HG03565 (cell line): Measurements from ENCODE around the gene HOXC11.

ENCODE experiments used
- ATAC-seq: cut with Tn5 transposase; IDR thresholded peaks from one replicate; pipeline ENCODE4 v1.9.1; 2021; ENCODE audit warnings: mild to moderate bottlenecking, moderate library complexity; ENCODE audit not compliant: unreplicated experiment

Gene HOXC11

DNA sequence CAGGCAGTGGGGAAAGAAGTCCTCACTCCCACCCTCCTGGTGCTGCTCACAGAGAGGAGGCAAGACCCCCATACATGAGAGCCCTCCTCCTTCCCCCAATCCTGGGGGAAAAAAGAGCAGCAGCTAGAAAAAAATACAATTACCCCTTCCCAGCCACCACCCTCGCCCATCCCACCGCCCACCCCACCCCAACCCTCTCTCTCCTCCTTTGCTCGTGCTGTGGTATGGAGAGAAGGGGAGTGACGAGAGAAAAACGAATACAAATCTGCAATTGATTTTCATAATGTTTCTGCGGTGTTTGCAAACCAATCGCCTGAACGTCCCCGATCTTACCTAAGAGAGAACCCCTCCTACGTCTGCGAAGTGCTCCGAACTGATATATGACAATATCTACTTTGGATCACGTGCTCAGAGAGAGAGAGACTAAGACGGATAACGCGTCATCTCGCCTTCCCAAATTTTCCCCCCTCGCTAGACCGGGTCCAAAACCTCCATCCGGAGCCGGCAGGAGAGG, at the start of gene HOXC11:
TSS of gene HOXC11 (plus strand) at position 405 of the 514 bp plus-strand sequence. CDS start 116 bp downstream, outside the sequence.
- no peak for ATAC-seq

DNA sequence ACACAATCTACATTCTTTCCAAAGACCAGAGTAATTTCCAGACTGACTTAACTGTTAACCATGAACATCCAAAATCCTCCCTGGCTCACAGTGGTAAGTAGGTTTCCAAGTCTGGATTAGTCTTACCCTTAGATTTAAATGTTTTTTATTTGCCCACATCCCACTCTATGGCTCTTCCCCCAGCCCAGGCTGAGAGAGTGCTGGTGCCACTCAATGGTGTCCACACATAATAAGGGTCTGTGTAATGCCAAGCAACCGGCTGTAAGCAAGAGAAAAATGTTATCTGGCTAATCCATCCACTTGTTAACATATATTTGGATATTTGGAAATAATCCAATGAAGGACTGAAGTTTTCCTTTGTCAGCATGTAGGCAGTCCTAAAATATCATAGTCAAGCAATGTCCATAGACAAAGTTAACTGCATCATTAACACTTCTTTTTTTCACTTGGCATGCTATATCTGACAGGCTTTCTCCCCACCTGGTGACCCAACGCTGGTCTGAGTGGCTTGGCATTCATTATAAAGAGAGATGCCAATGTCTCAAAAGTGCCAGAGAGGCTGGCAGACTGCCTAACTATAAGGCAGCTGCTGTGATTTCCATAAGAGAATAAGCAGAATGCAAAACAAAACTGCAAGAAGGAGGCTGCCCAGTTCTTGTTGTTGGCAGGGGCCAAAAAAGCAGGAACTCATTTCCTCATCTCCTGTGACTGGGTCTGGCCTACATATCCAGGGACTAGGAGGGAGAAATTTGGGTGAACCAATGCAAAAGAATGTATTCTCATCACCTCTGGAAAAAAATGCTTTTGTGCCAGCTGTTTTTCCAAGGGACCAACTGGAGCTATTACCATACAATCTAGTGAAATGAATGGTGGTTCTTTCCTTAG, 48.2 kb upstream of the HOXC11 start:
- no peak for ATAC-seq

DNA sequence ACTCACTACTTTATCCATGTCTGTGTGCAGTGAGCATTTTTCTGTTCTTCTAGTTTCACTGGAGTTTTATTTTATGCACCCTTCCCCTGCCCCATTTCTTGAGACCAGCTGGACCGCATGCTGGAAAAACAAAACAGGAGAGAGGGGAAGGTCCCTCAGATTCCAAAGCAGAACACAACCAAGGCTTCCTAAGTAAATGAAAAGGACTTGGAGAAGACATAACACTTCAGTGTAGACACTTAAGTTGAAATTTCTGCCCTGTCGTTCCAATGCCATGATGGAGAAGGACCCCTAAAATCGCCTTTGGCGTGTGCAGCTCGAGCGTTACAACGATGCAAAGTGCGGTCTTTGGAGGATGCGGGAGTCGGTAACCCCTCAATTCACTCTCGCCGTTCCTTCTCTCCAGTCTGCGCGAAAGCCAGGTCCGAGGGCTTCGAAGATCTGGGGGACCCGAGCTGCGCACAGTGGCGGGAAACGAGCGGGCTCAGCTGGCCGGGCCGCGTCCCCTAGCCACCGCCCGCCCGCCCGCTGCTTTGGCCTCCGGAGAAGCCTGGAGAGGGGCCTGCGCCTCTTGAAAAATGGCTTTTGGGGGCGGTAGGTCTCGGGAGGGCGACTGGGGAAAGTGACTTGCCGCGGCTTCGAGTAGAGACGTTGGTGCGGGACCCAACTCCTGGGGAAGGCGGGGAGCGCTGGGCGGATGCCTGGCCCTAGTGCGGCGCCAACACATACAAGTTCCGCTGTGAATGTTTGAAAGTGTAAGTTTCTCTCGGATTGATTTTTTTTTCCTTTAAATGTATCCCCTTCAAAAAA, 45.5 kb upstream of the HOXC11 start:
- no peak for ATAC-seq

DNA sequence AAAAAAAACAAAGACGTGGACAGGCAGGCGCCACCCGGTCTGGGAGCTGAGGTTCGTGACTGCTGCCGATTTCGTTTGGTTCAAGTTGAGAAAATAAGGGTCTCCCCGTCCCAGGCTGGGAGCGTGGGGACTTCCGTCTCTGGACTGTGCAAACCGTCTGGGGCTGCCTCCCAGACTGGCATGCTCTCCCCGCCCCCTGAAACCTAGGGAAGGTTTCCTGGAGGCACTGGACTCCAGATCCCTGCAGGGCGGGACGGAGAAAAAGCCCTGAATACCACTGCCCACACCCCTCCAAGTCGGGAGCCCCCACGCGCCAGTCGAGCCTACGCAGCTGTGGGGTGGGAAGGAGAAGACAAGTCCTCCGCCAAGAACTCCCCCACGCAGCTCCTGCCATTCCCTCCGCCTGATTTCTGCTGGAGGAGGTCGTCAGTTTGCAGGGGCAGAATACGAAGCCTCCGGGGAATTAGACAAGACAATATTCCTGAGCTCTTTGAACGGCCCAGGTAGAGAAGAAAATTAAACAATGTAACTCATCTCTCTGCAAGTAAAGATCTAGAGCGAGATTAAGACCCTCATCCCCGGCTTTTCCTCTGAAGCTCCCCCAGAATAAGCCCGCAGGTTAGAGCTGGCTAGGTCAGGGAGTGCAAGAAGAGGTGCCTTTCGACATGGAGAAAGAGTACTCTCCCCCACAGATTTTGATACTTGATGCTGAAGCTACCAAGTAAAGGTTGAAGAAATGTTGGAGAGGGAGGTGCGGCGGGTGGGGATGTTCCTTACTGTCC, 44.7 kb upstream of the HOXC11 start:
- no peak for ATAC-seq

DNA sequence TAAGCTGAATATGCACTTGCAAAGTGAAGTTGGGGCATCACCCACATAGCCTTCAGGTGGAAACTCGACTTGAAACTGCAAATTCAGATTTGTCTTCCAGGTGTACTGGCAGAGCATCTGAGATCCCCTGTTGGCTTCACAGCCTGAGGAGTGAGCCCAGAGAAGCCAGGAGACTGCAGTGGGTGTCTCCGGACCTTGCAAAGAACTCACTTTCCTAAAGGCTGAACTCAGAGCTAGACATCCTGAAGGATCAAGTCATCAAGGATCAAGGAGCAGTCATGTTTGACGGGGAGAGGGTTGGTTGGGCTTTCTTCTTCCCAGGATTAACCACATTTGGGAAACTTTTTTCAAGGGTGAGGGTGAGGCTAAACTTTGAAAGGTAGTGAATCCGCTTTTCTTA, 43.4 kb upstream of the HOXC11 start:
- no peak for ATAC-seq

DNA sequence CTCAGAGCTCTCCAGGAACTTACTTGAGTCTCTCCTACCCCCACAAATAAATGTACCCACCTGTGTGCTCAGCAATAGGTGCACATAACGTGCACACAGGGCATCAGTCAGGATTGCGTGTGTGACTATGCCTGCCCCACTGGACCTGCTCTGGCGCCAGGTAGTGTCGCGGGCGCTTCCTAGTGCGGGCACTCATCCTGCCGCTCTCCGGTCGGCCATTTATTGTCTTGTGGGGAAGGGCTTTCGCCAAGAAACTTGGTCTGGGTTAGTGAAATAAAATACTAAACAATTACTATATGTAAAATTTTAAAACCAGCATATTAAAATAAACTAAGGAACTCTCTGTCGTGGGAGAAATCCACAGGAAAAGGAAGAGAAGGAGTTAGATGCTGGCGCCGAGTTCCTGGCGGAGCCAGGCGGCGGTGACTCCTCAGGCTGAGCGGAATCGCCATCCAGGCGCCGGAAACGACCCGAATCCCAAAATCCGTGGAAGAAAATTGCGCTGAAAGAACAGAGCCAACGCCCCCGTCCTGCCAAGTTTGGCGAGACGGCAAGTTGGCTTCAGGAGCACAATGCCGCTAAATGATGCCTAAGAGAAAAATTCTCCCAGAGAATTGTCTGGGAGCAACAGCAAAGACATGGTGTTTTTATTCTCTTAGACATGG, 42.2 kb upstream of the HOXC11 start:
- ATAC-seq: no peak

DNA sequence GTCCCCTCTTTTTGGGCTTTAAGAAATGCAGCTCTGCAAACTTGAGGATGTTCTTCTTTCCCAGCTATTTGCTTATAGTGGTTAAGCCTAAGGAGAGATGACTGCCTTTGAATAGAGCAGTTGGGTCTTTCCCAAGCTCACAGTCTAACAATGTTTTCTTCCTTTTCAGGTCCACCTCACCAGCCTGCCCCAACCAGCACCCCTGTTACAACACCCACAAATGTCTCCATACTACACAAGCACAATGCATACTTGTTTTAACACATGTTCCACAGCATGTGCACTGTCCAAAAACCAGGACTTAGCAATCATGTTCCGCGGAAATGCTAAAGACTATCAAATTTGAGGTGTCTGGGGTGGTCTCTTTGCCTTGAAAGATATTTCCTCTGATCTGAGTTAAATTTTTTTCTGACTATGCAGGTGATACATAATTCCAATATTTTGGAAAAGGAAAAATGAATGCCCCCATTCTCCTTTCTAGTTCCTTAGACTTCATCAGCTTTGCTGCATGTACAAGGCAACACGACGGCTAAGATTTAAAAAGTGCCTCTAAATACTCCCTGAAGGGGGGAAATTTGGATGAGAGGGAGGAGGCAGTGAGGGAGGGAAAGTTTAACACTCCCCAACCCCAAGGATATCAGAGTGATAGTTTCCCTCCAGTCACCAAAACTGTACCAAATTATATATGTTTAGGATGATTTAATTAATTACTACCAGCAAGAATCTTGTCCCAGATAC, 40.9 kb upstream of the HOXC11 start:
- ATAC-seq: no peak

DNA sequence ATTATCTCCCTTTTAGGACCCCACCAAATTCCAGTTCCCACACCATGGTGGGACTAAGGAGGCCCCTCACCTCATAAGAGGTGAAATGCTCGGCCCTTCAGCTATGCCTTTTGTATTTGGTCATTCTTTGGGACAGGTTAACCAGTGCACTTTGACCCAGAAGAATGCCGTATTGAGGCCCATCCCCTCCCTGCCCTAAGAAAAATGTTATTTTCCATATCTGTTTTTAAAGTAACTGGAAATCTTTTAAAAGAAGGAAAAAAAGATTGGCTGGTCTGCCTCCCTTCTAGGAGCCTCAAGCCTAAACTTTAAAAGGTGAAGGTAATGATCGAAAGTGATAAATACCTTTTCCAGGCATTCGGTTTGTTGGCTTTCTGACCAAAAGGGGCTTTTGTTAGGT, 40.0 kb upstream of the HOXC11 start:
- ATAC-seq: no peak

DNA sequence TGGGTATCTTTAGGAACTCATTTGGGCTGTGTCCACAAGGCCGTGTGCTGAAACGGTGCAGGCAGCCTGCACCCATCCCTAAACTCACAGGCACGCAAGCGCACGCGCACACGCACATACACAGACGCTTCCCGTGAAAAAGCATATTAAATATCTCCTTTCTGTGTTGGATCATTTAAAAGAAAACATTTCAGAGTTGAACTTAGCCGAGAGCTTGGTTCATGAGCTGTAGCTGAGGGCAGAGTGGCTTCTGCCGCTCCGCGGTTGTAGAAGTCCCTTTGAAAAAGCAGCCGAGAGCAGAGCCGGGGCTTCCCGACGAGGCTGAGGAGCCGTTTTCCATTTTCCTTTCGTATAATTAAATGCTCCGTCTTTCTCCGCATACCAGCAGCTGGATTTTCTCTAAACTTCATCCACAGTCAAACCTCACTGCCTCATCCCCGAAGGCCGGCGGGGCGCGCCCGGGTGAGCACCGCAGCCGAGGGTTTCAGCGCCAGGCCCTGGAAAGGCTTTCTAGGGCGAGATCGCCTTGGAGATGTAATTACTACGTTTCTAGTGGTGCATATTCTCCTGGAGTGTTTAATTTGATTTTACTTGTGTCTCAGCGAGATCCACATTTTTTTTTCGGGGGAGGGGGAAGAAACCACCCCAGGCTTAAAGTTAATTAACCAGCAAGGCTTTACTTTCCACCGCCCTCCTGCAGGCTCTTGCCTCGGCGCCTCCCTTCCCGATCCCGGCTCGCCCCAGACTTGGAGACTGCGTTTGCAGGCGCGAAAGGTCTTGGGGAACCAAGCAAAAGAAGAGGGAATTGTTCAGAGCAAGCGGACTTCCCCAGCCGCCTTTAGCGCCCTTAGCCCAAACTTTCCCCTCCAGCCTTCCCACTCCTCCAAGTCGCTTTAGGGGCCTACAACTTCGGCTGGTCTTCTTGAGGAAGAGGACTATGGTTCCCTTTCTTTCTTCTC, 37.3 kb upstream of the HOXC11 start:
- no peak for ATAC-seq

DNA sequence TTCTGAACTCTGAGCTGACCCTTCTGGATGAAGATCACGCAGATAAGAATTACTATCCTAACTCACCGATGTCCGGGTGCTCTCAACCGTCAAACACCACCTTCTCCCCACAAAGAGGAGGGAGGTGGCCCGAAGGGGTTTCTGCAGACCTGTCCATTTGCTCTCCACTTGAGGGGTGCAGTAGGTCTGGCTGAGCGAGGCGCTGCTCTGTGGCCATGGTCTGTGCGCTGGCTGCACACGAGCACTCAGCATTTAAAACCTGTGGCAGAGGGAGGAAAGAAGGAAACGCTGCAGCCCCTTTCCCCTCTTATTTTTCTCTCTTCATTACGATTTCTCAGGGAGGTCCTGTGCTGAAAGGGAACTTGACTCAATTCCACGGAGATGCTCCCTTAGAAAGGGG, 35.8 kb upstream of the HOXC11 start:
- ATAC-seq: no peak

DNA sequence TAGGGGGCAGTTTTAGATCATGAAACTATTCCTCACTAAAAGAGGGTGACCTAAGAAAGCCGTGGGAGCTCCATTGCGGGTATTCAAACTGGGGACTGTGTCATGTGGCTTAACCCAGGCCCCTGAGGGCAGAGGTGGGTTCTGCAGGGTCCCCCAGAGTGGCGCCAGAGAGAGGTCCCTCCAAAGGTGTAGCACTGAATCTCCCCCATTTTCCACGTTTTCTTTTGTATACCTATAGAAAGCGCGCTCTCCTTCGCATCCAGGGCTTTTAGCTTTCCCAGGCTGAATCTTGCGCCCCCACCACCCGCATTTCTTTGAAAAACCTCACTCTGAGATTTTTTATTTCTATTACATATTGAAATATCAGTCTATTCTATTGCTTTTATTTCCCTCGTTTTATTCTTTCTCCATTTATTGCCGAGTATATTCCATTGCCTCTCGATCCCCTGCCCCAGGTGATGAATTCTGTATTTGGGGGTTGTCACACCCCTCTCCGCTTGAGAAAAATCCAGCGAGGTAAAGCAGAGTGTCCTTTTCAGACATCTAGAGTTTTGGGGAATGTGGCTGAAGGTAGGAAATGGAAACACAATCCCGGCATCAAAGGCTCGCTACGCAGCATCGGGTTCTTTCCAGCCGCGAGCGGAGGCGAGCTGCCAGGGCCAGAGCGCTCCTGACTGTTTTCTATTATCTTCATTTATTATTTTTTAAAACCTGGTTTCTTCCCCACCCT, 35.2 kb upstream of the HOXC11 start:
- ATAC-seq: no peak

DNA sequence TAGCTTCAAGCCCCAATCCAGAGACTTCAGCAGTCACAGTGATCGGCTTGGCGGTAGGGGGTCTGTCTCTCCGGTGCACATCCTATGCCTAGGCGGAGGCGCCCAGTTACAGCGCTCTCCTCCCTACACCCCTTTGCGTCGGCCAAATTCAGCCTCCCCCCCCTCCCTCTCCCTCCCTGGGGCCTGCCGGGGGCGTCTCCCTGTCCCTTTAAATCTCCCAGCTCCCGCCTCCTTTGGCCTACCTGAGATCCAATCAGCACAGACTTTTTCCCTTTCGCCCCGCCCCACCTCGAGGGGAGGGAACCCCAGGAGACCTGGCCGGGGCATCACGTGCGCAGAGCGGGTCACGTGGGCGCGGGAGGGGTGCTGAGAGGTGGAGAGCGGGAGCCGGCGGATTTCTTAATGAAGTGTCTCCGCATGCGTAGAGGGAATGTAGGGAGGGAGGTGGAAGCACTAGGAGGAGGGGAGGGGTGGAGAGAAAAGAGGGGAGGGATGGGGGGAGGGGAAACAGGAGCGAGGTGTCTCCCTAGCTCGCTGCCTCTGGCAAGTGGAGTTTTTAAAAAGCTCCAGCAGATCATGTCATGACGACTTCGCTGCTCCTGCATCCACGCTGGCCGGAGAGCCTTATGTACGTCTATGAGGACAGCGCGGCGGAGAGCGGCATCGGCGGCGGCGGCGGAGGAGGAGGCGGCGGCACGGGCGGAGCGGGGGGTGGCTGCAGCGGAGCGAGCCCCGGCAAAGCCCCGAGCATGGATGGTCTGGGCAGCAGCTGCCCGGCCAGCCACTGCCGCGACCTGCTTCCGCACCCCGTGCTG, 34.4 kb upstream of the HOXC11 start, which contains the start of gene HOXC13:
TSS of gene HOXC13 (plus strand) at position 506 of the 815 bp plus-strand sequence. CDS start at position 582, 76 bp downstream.
- ATAC-seq: no peak

DNA sequence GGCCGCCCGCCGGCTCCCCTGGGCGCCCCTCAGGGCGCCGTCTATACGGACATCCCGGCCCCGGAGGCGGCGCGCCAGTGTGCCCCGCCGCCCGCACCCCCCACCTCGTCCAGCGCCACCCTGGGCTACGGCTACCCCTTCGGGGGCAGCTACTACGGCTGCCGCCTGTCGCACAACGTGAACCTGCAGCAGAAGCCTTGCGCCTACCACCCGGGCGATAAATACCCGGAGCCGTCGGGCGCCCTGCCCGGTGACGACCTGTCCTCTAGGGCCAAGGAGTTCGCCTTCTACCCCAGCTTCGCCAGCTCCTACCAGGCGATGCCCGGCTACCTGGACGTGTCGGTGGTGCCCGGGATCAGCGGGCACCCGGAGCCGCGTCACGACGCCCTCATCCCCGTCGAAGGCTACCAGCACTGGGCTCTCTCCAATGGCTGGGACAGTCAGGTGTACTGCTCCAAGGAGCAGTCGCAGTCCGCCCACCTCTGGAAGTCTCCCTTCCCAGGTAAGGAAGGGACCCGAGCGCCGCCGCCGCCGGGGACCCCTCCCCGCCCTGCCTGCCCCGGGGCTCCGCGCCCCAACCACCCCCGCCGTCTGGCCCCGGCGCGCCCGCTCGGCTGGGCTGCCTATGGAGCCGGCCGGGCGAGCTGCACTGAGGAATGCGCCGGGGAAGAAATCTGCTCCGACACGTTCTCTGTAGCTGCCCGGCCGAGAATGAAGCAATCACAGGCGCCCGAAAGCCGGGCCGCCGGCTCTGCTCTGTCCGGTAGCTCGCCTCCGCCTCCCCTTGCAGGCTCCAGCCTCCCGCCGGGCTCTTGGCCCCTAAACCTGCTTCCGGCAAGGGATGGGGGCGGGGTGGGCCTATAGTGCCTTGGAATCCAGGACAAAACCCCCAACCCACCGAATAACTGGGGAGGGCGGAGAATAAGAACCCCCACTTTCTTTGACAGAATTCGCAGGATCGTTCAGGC, 33.5 kb upstream of the HOXC11 start:
- no peak for ATAC-seq

DNA sequence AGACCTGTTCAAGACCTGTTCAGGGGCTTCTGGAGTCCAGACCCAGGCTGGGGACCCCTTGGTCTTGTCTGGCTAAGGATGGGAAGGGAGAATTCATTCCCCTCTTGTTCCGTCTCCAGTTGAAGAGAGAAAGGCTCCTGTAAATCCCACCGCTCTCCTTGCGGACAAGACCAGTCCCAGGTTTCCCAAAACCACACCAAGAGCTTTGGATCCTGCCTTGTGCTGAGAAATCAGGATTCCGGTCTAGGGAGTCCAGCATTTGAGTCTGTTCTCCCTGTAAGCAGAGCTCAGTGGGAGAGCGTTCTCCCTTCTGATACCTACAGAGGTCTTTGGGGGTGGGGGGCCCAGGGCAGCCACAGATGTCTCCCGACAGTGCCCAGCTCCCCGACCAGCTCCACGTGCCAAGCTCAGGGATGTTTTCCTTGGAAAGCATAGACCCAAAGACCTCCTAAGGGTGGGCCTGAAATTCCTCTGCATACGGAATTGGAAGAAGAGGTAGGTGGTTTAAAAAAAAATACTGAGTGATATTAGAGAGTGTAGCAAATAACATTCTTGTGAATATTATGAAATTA, 32.4 kb upstream of the HOXC11 start:
- no peak for ATAC-seq

DNA sequence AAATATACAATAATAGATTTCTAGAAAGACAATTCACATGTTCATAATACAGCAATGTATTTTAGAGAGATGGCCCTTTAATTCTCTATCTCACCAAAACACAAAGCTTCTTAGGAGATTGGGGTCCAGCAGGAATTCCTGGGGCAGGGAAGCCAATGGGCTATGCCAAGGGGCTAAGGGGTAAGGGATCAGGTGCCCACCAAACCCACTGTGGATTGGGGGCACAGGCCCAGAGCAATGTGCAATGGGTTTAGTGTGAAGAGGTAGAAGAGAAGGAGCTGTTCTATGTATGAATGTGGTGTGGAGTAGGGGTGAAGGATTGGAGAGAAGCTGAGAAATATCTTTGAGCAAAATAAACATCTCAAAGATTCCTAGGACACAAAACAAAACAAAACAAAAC, 31.7 kb upstream of the HOXC11 start:
- no peak for ATAC-seq

DNA sequence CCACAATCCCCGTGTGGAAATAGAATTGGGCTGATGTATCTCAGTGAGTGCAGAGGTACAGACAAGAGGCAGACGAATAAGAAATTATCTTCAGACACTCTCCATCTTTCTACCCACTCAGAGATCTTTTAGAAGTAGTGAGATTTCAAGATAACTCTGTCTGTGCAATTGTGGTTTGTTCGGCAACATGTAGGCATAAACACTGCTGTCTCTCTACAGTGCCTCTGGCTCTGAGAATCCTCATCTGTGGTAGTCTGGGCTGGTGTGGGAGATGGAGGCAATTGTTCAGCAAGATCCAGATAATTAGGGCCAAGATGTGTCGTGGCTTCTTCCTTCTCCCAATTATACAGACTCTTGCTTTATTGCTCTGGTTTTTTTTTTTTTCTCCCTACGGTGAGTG, 31.2 kb upstream of the HOXC11 start:
- ATAC-seq: no peak
